Spleen (tissue), 11 donors: Measurements from ENCODE around the gene KIF6. TPM values are rescaled to one million over a fixed set of nuclear protein-coding genes. Genes with fewer than 3 reads are reported as not detected.
A peak's percentile ranks its signal among the peaks of the same experiment; 100 is the strongest.

Experiments
- DNase-seq: peaks from one replicate; pipeline ENCODE4 v3.0.0-alpha.2; 2020
- H3K27ac ChIP-seq, 8 donors: fragments of 200-600 bp; sonication (generic) in 7 of 8; 1 replicate in 4 of 8; 2 replicates in 4 of 8; pipeline versions ENCODE4 v1.5.0 to v1.8.0; 2016 to 2021; ENCODE audit warnings: inconsistent platforms in 4 of 8, mild to moderate bottlenecking in 4 of 8, moderate library complexity in 1 of 8
- H3K27me3 ChIP-seq, 7 donors: fragments of 200-600 bp; sonication (generic) in 6 of 7; replicated peaks in 1 of 7; 1 replicate in 4 of 7; 2 replicates in 3 of 7; pipeline versions ENCODE4 v1.5.0 to v1.8.0; 2016 to 2021; ENCODE audit warnings: inconsistent platforms in 3 of 7, mild to moderate bottlenecking in 1 of 7
- H3K36me3 ChIP-seq, 6 donors: fragments of 200-600 bp; sonication (generic) in 5 of 6; 1 replicate in 4 of 6; 2 replicates in 2 of 6; pipeline versions ENCODE4 v1.5.0 to v1.8.0; 2016 to 2021; ENCODE audit warnings: inconsistent platforms in 2 of 6
- H3K4me1 ChIP-seq, 6 donors: fragments of 200-600 bp; sonication (generic) in 5 of 6; 1 replicate in 3 of 6; 2 replicates in 3 of 6; pipeline versions ENCODE4 v1.5.0 to v1.8.0; 2016 to 2021; ENCODE audit warnings: inconsistent platforms in 3 of 6
- H3K4me3 ChIP-seq, 8 donors: fragments of 200-600 bp; sonication (generic) in 7 of 8; 1 replicate in 4 of 8; 2 replicates in 4 of 8; pipeline versions ENCODE4 v1.5.0 to v1.8.0; 2016 to 2021; ENCODE audit warnings: inconsistent platforms in 4 of 8, mild to moderate bottlenecking in 4 of 8, moderate library complexity in 2 of 8
- H3K9me3 ChIP-seq, 8 donors: fragments of 200-600 bp; sonication (generic) in 7 of 8; 1 replicate in 4 of 8; 2 replicates in 4 of 8; pipeline versions ENCODE4 v1.5.0 to v1.8.0; 2016 to 2021; ENCODE audit warnings: inconsistent platforms in 4 of 8
- CTCF ChIP-seq, 11 experiments: fragments of 200-600 bp in 7 of 11; fragments of 450-650 bp in 4 of 11; sonication (generic) in 4 of 11; IDR thresholded peaks in 8 of 11; conservative IDR thresholded peaks in 3 of 11; 1 replicate in 7 of 11; 2 replicates in 4 of 11; pipeline versions ENCODE4 v1.4.0 to v1.8.0; 2016 to 2021; ENCODE audit warnings: antibody characterized with exemption in 11 of 11, inconsistent platforms in 4 of 11, mild to moderate bottlenecking in 1 of 11
- POLR2A ChIP-seq, 3 donors: fragments of 450-650 bp; IDR thresholded peaks; one replicate each; pipeline ENCODE4 v1.5.1; 2017; ENCODE audit warnings: antibody characterized with exemption in 3 of 3, mild to moderate bottlenecking in 1 of 3
- POLR2AphosphoS5 ChIP-seq, 3 donors: sonication (generic); formaldehyde crosslinking; IDR thresholded peaks; one replicate each; pipeline ENCODE4 v1.5.1; 2017; ENCODE audit warnings: antibody characterized with exemption in 3 of 3
- WGBS, 5 donors: extraction: QIAGEN DNeasy Blood & Tissue Kit in 3 of 5; methylation state at CpG; one replicate each; pipeline versions ENCODE4 v1.1.5 to v1.1.7; 2013 to 2018; 5-methylcytosine and 5-hydroxymethylcytosine counted together
- intact Hi-C: fragments of 100-400 bp; cut with DNase I; formaldehyde crosslinking; loops from one replicate; pipeline ENCODE4 v1.15.0; 2023; ENCODE audit warnings: low total_unique reads
- polyA plus RNA-seq, 3 donors: library from polyadenylated mRNA; stranded (reverse); fragments of 200-250 nt; gene quantifications; one replicate each; pipeline ENCODE4 v1.2.1, GENCODE V29; 2013
- total RNA-seq, 7 donors: library from RNA; depleted of rRNA in 3 of 7; stranded (reverse); fragments of >200 nt in 3 of 7; fragmentation: NEBNext Ultra II Directional in 4 of 7; extraction: Animal tissue kit (Norgen Biotek cat#: 25700) in 4 of 7; gene quantifications; one replicate each; pipeline versions ENCODE4 v1.1.0 to v1.2.1, GENCODE V29; 2016 to 2021
- donor health status: healthy with polysubstance abuse.
- donor health status: DM: no; HTN: no; CAD: no; lungs with moderate emphysema.
- donor health status: DM: no; HTN: no; CAD: no.
- donor health status: Bipolar disorder and iron deficiency.
- donor health status: healthy.
- donor health status: DM: no; HTN: no; CAD: no.
- donor health status: DM: yes; HTN: yes; CAD: no.

Gene KIF6
- total and polyA plus RNA-seq, 10 donors: 0.10 to 0.75 (median 0.24) TPM; not detected in 3

- Histone ChIP-seq H3K9me3 (no peaks in the 10 kb centered on the region), H3K36me3 (no peaks in the 10 kb centered on the region), H3K27me3 (peaks cover 0 to 4% (median 0%) of the 10 kb centered on the region in 7 donors), H3K4me1 (no peaks in the 10 kb centered on the region), H3K27ac (no peak overlapping the region), H3K4me3 (no peak overlapping the region)
- DNase-seq: no peak
- WGBS, 5 donors: 79 to 88% (median 80%) methylated on average over 5 of the region's 5 CpGs
- intact Hi-C loops: no loop called here
- TF ChIP-seq CTCF (IDR thresholded peaks at IDR 0.05 in 8 of 11, conservative IDR thresholded peaks at IDR 0.05 in 3 of 11): no peak
- TF ChIP-seq POLR2A (IDR thresholded peaks at IDR 0.05): no peak
- TF ChIP-seq POLR2AphosphoS5 (IDR thresholded peaks at IDR 0.05): no peak
These were observed 343.6 kb downstream of the KIF6 start for GRCh38 chr6:39381550-39382140.

GRCh38 chr6:39380837-39381549, 344.2 kb downstream of the KIF6 start:
- intact Hi-C loops: no loop called here
- WGBS, 5 donors: 79 to 93% (median 80%) methylated on average over 6 of the region's 6 CpGs
- no peaks in the 10 kb centered on the region for H3K36me3 ChIP-seq
- H3K9me3 ChIP-seq: no peaks in the 10 kb centered on the region
- no peak overlapping the region for H3K4me3 ChIP-seq
- no peak overlapping the region for H3K27ac ChIP-seq
- no peaks in the 10 kb centered on the region for H3K27me3 ChIP-seq
- no peak for TF ChIP-seq POLR2A (IDR thresholded peaks at IDR 0.05)
- no peak for TF ChIP-seq CTCF (IDR thresholded peaks at IDR 0.05 in 8 of 11, conservative IDR thresholded peaks at IDR 0.05 in 3 of 11)
- TF ChIP-seq POLR2AphosphoS5 (IDR thresholded peaks at IDR 0.05): no peak
- no peaks in the 10 kb centered on the region for H3K4me1 ChIP-seq
- no peak for DNase-seq

- Histone ChIP-seq H3K36me3 (no peaks in the 10 kb centered on the region), H3K9me3 (no peaks in the 10 kb centered on the region), H3K4me1 (no peaks in the 10 kb centered on the region), H3K27ac (peak overlapping the region in 1 of 8 donors; percentile 22), H3K27me3 (no peaks in the 10 kb centered on the region), H3K4me3 (no peak overlapping the region)
- DNase-seq: no peak
- WGBS, 5 donors: 76 to 84% (median 82%) methylated on average over 5 of the region's 5 CpGs
- intact Hi-C loops: loop anchor here (10.0 kb wide), 1 partner anchor 516 kb away; no protein-coding TSS in a partner anchor
- TF ChIP-seq CTCF (IDR thresholded peaks at IDR 0.05 in 8 of 11, conservative IDR thresholded peaks at IDR 0.05 in 3 of 11) (no peak), POLR2A (IDR thresholded peaks at IDR 0.05) (no peak), POLR2AphosphoS5 (IDR thresholded peaks at IDR 0.05) (no peak)
These were observed 346.2 kb downstream of the KIF6 start for GRCh38 chr6:39378960-39379425.
